GM20431 (cell line): ENCODE results near the gene GFOD2.
"Not testable (repeated sequence)": the region's sequence is repeated elsewhere in the genome, so short reads cannot be mapped to it uniquely, and the experiment has no call there.

Experiments used
- in situ Hi-C: fragments of 300-500 bp; cut with MseI, MboI; formaldehyde crosslinking; loops from one replicate; pipeline ENCODE4 v1.15.0; 2020; ENCODE audit warnings: low sequenced_read_pairs; ENCODE audit not compliant: unreplicated experiment

Gene GFOD2

DNA sequence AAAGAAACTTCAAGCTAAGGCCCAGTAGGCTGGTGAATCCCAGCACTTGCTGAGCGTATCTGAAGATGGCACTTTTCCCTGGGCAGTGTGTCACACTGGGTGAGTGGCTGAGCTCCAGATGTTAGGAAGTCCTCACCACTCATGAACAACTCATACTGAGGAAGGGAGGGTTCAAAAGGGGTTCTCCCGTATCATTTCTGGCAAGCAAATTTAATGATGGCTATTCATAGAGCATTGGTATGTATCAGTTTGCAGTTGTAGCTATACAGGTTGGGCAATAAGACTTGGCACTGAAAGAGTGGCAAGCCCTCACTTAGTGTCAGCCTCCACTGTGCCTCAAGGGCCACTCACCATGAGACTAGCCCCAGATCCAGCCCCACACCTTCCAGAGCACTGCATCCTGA, 10.7 kb downstream of the GFOD2 start:
- in situ Hi-C loops, result no loop called here

GRCh38 chr16:67707790-67708189, 11.3 kb downstream of the GFOD2 start:
- in situ Hi-C loops, result no loop called here

DNA sequence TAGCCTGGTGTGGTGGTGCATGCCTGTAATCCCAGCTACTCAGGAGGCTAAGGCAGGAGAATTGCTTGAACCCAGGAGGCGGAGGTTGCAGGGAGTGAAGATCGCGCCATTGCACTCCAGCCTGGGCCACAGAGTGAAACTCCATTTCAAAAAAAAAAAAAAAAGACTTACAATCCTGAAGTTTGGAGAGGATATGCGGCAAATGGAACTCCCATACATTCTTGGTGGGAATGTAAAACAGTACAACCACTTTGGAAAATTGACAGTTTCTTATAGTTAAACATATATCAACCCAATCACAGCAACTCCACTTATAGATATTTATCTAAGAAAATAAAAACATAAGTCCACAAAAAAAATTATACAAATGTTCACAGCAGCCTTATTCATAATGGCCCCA, 11.9 kb downstream of the GFOD2 start:
- in situ Hi-C loops, result no loop called here

GRCh38 chr16:67704110-67704509, 15.0 kb downstream of the GFOD2 start:
- in situ Hi-C loops, result no loop called here

- in situ Hi-C loops, result no loop called here
Measured at GRCh38 chr16:67703626-67704025, 15.5 kb downstream of the GFOD2 start.

DNA sequence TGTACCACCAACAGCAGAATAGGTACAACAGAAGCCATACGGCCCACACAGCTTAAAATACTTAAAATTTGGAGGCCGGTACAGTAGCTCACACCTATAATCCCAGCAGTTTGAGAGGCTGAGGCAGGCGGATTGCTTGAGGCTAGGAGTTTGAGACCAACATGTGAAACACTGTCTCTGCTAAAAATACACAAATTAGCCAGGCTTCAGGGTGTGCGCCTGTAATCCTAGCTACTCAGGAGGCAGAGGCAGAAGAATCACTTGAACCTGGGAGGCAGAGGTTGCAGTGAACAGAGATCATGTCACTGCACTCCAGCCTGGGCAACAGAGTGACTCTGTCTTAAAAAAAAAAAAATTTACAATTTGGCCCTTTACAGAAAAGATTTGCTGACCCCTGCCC, 17.0 kb downstream of the GFOD2 start:
- in situ Hi-C loops, result no loop called here

- in situ Hi-C loops, result no loop called here
Measured at GRCh38 chr16:67701420-67701819, 17.7 kb downstream of the GFOD2 start.

GRCh38 chr16:67699265-67699664, 19.9 kb downstream of the GFOD2 start:
- in situ Hi-C loops, result no loop called here

GRCh38 chr16:67697422-67698185, 21.5 kb downstream of the GFOD2 start:
- in situ Hi-C loops, result no loop called here

GRCh38 chr16:67694611-67695010, 24.5 kb downstream of the GFOD2 start:
- in situ Hi-C loops, result no loop called here

GRCh38 chr16:67693517-67694285, 25.4 kb downstream of the GFOD2 start:
- in situ Hi-C loops, result not testable (repeated sequence)

DNA sequence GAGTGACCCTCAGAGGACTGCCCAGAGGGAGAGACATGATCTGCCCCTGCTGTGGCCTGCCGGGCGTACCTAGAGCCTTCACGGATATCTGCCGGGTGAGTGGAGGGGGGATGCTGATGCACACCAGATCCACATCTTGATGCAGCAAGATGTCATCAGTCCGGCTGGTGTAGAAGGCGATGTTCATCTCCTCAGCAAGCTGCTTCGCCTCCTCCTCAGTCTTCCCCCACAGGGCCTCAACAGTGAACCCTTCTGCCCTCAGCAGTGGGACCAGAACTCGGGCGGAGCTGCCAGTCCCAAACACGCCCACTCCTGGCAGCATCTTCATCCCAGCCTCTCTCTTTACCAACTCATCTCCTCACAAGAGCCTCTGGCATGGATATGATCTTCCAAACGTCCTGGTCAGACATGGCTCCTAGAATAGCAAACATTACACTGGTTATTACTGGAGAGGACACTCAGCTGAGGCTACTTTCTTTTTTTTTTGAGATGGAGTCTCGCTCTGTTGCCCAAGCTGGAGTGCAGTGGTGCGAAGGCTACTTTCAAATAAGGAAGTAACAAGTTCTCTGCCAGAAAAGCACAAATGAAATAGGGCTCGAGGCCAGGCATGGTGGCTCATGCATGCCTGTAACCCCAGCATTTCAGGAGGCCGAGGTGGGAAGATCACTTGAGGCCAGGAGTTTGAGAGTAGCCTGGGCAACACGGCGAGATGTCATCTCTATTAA, 33.6 kb downstream of the GFOD2 start:
- in situ Hi-C loops, result no loop called here

DNA sequence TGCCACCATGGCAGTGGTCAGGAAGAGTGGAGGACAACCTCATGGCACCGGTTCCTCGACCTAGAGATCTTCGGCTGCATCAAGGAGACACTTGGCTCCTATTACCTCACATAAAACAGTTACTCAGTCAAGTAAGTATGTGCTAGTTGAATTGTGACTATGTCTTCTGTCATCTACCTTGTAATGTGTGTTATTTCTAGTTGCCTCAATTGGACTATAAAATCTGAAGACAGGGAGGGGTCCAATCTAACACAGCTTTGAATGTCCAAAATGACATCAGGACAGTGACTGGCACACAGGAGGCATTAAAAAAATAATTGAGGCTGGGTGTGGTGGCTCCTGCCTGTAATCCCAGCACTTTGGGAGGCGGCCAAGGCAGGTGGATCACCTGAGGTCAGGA, 35.3 kb downstream of the GFOD2 start:
- in situ Hi-C loops, result no loop called here

DNA sequence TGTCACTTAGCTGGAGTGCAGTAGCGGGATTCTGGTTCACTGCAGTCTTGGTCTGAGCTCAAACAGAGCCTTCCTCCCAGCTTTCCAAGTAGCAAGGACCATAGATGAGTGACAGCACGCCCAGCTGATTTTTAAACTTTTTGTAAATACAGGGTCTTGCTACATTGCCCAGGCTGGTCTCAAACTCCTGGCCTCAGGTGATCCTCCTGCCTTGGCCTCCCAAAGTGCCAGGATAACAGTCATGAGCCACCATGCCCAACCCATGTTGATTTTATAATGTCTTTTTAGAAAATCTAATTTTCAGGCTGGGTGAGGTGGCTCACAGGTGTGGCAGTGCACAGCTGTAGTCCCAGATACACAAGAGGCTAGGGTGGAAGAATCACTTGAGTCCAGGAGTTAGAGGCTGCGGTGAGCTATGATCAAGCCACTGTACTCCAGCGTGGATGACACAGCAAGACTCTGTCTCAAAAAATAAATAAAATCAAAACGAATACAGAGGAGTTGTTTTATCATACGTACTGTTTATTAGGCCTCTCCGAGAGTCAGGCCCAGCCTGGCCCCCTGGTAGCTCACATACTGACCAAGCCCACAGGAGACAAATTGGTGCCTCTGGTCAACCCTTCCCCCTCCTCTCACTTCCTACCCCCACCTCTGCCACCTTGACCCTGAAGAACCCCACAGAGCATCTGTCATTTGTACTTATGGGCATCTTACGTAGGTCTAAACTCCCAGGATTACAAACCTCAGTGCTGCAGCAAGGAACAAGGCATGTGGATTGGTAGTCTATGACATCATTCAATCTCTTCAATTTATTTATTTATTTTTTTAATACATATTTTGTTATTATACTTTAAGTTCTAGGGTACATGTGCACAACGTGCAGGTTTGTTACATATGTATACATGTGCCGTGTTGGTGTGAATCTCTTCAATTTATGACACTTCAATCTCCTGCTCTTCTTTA, 38.9 kb downstream of the GFOD2 start:
- in situ Hi-C loops, result no loop called here

- in situ Hi-C loops, result no loop called here
Measured at GRCh38 chr16:67678354-67679023, 40.6 kb downstream of the GFOD2 start.

- in situ Hi-C loops, result no loop called here
Measured at GRCh38 chr16:67677712-67678111, 41.4 kb downstream of the GFOD2 start.

DNA sequence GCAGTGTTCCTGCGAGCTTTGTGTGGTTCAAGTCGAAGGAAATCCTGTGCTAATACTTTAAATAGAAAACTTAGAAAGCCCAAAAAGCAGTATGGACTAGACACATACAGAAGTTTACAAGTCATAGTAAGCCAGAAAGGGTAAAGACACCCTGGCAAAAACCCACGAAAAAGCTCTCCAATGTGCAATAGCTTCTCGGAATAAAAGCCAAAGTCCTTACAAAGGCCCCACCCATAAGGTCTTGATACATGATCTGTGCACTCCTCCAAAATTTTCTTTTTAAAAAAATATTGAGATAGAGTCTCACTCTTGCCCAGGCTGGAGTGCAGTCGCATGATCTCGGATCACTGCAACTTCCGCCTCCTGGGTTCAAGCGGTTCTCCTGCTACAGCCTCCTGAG, 42.2 kb downstream of the GFOD2 start:
- in situ Hi-C loops, result no loop called here

DNA sequence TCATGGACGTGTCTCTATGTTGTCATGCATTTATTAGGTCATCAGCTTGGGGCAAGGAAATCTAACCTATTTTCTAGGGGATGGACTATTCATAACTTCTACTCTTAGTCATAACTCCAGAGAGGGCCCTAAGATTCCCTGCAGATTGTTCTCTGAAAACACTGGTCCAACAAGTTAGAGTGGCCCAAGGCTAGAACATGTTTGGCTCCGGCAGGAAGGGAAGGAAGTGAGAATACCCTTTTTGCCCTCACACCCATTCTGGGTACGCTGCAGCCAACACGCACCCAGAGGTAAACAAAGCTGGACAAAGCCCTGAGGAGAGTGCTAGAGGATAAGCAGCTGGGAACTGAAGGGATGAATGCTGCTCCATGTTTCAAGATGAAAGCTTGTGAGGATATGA, 42.6 kb downstream of the GFOD2 start:
- in situ Hi-C loops, result no loop called here

GRCh38 chr16:67675999-67676398, 43.1 kb downstream of the GFOD2 start:
- in situ Hi-C loops, result no loop called here
